Smooth muscle cell of bladder (primary cell): ENCODE results near the gene NPC1L1. TPM values are rescaled to one million over a fixed set of nuclear protein-coding genes. Genes with fewer than 3 reads are reported as not detected.

Experiments used
- total RNA-seq: library from RNA; depleted of rRNA; stranded (reverse); fragments of >200 nt; gene quantifications from 2 replicates; pipeline ENCODE4 v1.2.3, GENCODE V29; 2014

The NPC1L1 gene
- total RNA-seq: 0.09 and 0.14 TPM in 2 replicates

GRCh38 chr7:44541028-44541869 lies at the start of gene NPC1L1:
Gene NPC1L1 (minus strand): TSS chr7:44541330. CDS start chr7:44541259, 71 bp downstream.

GRCh38 chr7:44581879-44582603 lies 40.9 kb upstream of the NPC1L1 start, which contains the start of gene TMED4:
Gene TMED4 (minus strand): TSS chr7:44582231. CDS start chr7:44582206, 25 bp downstream.

GRCh38 chr7:44573464-44574286 lies 32.5 kb upstream of the NPC1L1 start, which contains the start of gene DDX56:
Gene DDX56 (minus strand): TSS chr7:44573908. CDS start chr7:44573895, 13 bp downstream.

GRCh38 chr7:44490351-44491200 lies 50.6 kb downstream of the NPC1L1 start, which contains the start of gene NUDCD3:
Gene NUDCD3 (minus strand): TSS chr7:44490658. CDS start chr7:44490600, 58 bp downstream.

Other genes with a start within 250 kb of the NPC1L1 start
- gene CAMK2B, start 215.7 kb downstream of the NPC1L1 start, total RNA-seq: 0.09 and 0.14 TPM in 2 replicates
- gene NUDCD3, start 50.7 kb downstream of the NPC1L1 start, total RNA-seq: 75.5 and 102 TPM in 2 replicates
- gene DDX56, start 32.6 kb upstream of the NPC1L1 start, total RNA-seq: 38.8 and 45.3 TPM in 2 replicates
- 108 and 113 TPM in 2 replicates for gene TMED4, start 40.9 kb upstream of the NPC1L1 start, total RNA-seq
- 41.8 and 49.8 TPM in 2 replicates for gene OGDH, start 65.3 kb upstream of the NPC1L1 start, total RNA-seq
- gene ZMIZ2, start 207.5 kb upstream of the NPC1L1 start, total RNA-seq: 5.3 and 6.8 TPM in 2 replicates